Measurements from ENCODE around the gene FARS2. TPM values are rescaled to one million over a fixed set of nuclear protein-coding genes. Genes with fewer than 3 reads are reported as not detected.

Gene FARS2
- total and polyA plus RNA-seq, 2 donors (not counting 1 experiment from before 2014, with no cell fraction given), result 33.0 to 35.5 TPM

GRCh38 chr6:5776104-5776503, 514.8 kb downstream of the FARS2 start:
- intact Hi-C loops (cut with micrococcal nuclease), result no loop called here
- Histone ChIP-seq H3K36me3 (replicated peaks in 1 of 2; ENCODE audit: control extremely low read depth in 1 of 2, control insufficient read depth in 1 of 2, extremely low read depth in 1 of 2, insufficient read depth in 2 of 2, low read length in 1 of 2) (peaks cover 0 to 18% of the 10 kb centered on the region in 2 experiments), H3K4me2 (replicated peaks; ENCODE audit: low read depth, low read length, poor library complexity, severe bottlenecking) (no peak overlapping the region), H3K9ac (ENCODE audit: low read length) (no peak overlapping the region), H4K20me1 (ENCODE audit: control insufficient read depth, insufficient read depth, low read length, poor library complexity, severe bottlenecking) (no peaks in the 10 kb centered on the region), H2AFZ (ENCODE audit: insufficient read depth, low read depth, low read length, poor library complexity, severe bottlenecking) (no peak overlapping the region), H3K4me1 (ENCODE audit: control insufficient read depth in 2 of 2, insufficient read depth in 2 of 2, low read length in 2 of 2) (peaks cover 7 to 8% of the 10 kb centered on the region in 2 donors), H3K27ac (ENCODE audit: low read length in 2 of 2) (no peak overlapping the region), H3K27me3 (replicated peaks in 1 of 4; ENCODE audit: control extremely low read depth in 1 of 4, control insufficient read depth in 3 of 4, insufficient read depth in 4 of 4, low read length in 3 of 4) (no peaks in the 10 kb centered on the region), H3K4me3 (ENCODE audit: control extremely low read depth in 1 of 5, extremely low read depth in 1 of 5, insufficient read depth in 1 of 5, low read depth in 2 of 5, low read length in 4 of 5) (no peak overlapping the region), H3K9me3 (ENCODE audit: control extremely low read depth in 1 of 3, control insufficient read depth in 2 of 3, insufficient read depth in 1 of 3, low read length in 2 of 3) (no peaks in the 10 kb centered on the region), H3K79me2 (ENCODE audit: control insufficient read depth, insufficient read depth, low read length) (no peaks in the 10 kb centered on the region)
- Mint-ChIP-seq H3K27me3 (no peaks in the 10 kb centered on the region), H3K27ac (no peak overlapping the region), H3K4me3 (no peak overlapping the region), H3K9me3 (ENCODE audit: insufficient read depth) (no peaks in the 10 kb centered on the region), H3K4me1 (peaks cover 22% of the 10 kb centered on the region)
- WGBS (ENCODE audit: insufficient coverage), result 89% methylated on average over 5 of the region's 6 CpGs
- ATAC-seq (ENCODE audit: low read depth), result no peak
- ChIA-PET POLR2A (interaction anchor here (0.5 kb wide), 1 partner anchor 58 kb away, joined by 3 read pairs; no protein-coding TSS in a partner anchor), CTCF (no interaction called here)
- DNase-seq, result no peak
- TF ChIP-seq CTCF (IDR thresholded peaks at IDR 0.05) (no peak), EZH2 (IDR thresholded peaks at IDR 0.05; ENCODE audit: borderline replicate concordance, insufficient read depth, low read depth, low read length, poor library complexity, severe bottlenecking) (no peak)

- TF ChIP-seq EZH2 (IDR thresholded peaks at IDR 0.05; ENCODE audit: borderline replicate concordance, insufficient read depth, low read depth, low read length, poor library complexity, severe bottlenecking) (no peak), CTCF (IDR thresholded peaks at IDR 0.05) (no peak)
- peaks cover 7 to 8% of the 10 kb centered on the region in 2 donors for H3K4me1 ChIP-seq (ENCODE audit: control insufficient read depth in 2 of 2, insufficient read depth in 2 of 2, low read length in 2 of 2)
- CTCF ChIA-PET, result no interaction called here
- H3K9ac ChIP-seq (ENCODE audit: low read length), result no peak overlapping the region
- Mint-ChIP-seq H3K27ac (no peak overlapping the region), H3K9me3 (ENCODE audit: insufficient read depth) (no peaks in the 10 kb centered on the region), H3K4me1 (peaks cover 22% of the 10 kb centered on the region), H3K27me3 (no peaks in the 10 kb centered on the region), H3K4me3 (no peak overlapping the region)
- H3K27me3 ChIP-seq (replicated peaks in 1 of 4; ENCODE audit: control extremely low read depth in 1 of 4, control insufficient read depth in 3 of 4, insufficient read depth in 4 of 4, low read length in 3 of 4), result no peaks in the 10 kb centered on the region
- intact Hi-C loops (cut with micrococcal nuclease), result no loop called here
- H2AFZ ChIP-seq (ENCODE audit: insufficient read depth, low read depth, low read length, poor library complexity, severe bottlenecking), result no peak overlapping the region
- ATAC-seq (ENCODE audit: low read depth) (no peak), DNase-seq (no peak)
- WGBS (ENCODE audit: insufficient coverage), result 64% methylated on average over 8 of the region's 12 CpGs
- H4K20me1 ChIP-seq (ENCODE audit: control insufficient read depth, insufficient read depth, low read length, poor library complexity, severe bottlenecking), result no peaks in the 10 kb centered on the region
- H3K4me3 ChIP-seq (ENCODE audit: control extremely low read depth in 1 of 5, extremely low read depth in 1 of 5, insufficient read depth in 1 of 5, low read depth in 2 of 5, low read length in 4 of 5), result no peak overlapping the region
- peaks cover 0 to 15% of the 10 kb centered on the region in 2 experiments for H3K36me3 ChIP-seq (replicated peaks in 1 of 2; ENCODE audit: control extremely low read depth in 1 of 2, control insufficient read depth in 1 of 2, extremely low read depth in 1 of 2, insufficient read depth in 2 of 2, low read length in 1 of 2)
- no peak overlapping the region for H3K27ac ChIP-seq (ENCODE audit: low read length in 2 of 2)
- H3K79me2 ChIP-seq (ENCODE audit: control insufficient read depth, insufficient read depth, low read length), result no peaks in the 10 kb centered on the region
- no peaks in the 10 kb centered on the region for H3K9me3 ChIP-seq (ENCODE audit: control extremely low read depth in 1 of 3, control insufficient read depth in 2 of 3, insufficient read depth in 1 of 3, low read length in 2 of 3)
- no peak overlapping the region for H3K4me2 ChIP-seq (replicated peaks; ENCODE audit: low read depth, low read length, poor library complexity, severe bottlenecking)
- POLR2A ChIA-PET, result no interaction called here
These were observed 515.5 kb downstream of the FARS2 start for GRCh38 chr6:5776706-5777390.
